Spleen (tissue), 11 donors: ENCODE measurements around the gene KCTD21. TPM values are rescaled to one million over a fixed set of nuclear protein-coding genes. Genes with fewer than 3 reads are reported as not detected.
A peak's percentile ranks its signal among the peaks of the same experiment; 100 is the strongest.

Experiments used
- DNase-seq: peaks from one replicate; pipeline ENCODE4 v3.0.0-alpha.2; 2020
- H3K27ac ChIP-seq, 8 donors: fragments of 200-600 bp; sonication (generic) in 7 of 8; 1 replicate in 4 of 8; 2 replicates in 4 of 8; pipeline versions ENCODE4 v1.5.0 to v1.8.0; 2016 to 2021; ENCODE audit warnings: inconsistent platforms in 4 of 8, mild to moderate bottlenecking in 4 of 8, moderate library complexity in 1 of 8
- H3K27me3 ChIP-seq, 7 donors: fragments of 200-600 bp; sonication (generic) in 6 of 7; replicated peaks in 1 of 7; 1 replicate in 4 of 7; 2 replicates in 3 of 7; pipeline versions ENCODE4 v1.5.0 to v1.8.0; 2016 to 2021; ENCODE audit warnings: inconsistent platforms in 3 of 7, mild to moderate bottlenecking in 1 of 7
- H3K36me3 ChIP-seq, 6 donors: fragments of 200-600 bp; sonication (generic) in 5 of 6; 1 replicate in 4 of 6; 2 replicates in 2 of 6; pipeline versions ENCODE4 v1.5.0 to v1.8.0; 2016 to 2021; ENCODE audit warnings: inconsistent platforms in 2 of 6
- H3K4me1 ChIP-seq, 6 donors: fragments of 200-600 bp; sonication (generic) in 5 of 6; 1 replicate in 3 of 6; 2 replicates in 3 of 6; pipeline versions ENCODE4 v1.5.0 to v1.8.0; 2016 to 2021; ENCODE audit warnings: inconsistent platforms in 3 of 6
- H3K4me3 ChIP-seq, 8 donors: fragments of 200-600 bp; sonication (generic) in 7 of 8; 1 replicate in 4 of 8; 2 replicates in 4 of 8; pipeline versions ENCODE4 v1.5.0 to v1.8.0; 2016 to 2021; ENCODE audit warnings: inconsistent platforms in 4 of 8, mild to moderate bottlenecking in 4 of 8, moderate library complexity in 2 of 8
- H3K9me3 ChIP-seq, 8 donors: fragments of 200-600 bp; sonication (generic) in 7 of 8; 1 replicate in 4 of 8; 2 replicates in 4 of 8; pipeline versions ENCODE4 v1.5.0 to v1.8.0; 2016 to 2021; ENCODE audit warnings: inconsistent platforms in 4 of 8
- CTCF ChIP-seq, 11 experiments: fragments of 200-600 bp in 7 of 11; fragments of 450-650 bp in 4 of 11; sonication (generic) in 4 of 11; IDR thresholded peaks in 8 of 11; conservative IDR thresholded peaks in 3 of 11; 1 replicate in 7 of 11; 2 replicates in 4 of 11; pipeline versions ENCODE4 v1.4.0 to v1.8.0; 2016 to 2021; ENCODE audit warnings: antibody characterized with exemption in 11 of 11, inconsistent platforms in 4 of 11, mild to moderate bottlenecking in 1 of 11
- POLR2A ChIP-seq, 3 donors: fragments of 450-650 bp; IDR thresholded peaks; one replicate each; pipeline ENCODE4 v1.5.1; 2017; ENCODE audit warnings: antibody characterized with exemption in 3 of 3, mild to moderate bottlenecking in 1 of 3
- POLR2AphosphoS5 ChIP-seq, 3 donors: sonication (generic); formaldehyde crosslinking; IDR thresholded peaks; one replicate each; pipeline ENCODE4 v1.5.1; 2017; ENCODE audit warnings: antibody characterized with exemption in 3 of 3
- WGBS, 5 donors: extraction: QIAGEN DNeasy Blood & Tissue Kit in 3 of 5; methylation state at CpG; one replicate each; pipeline versions ENCODE4 v1.1.5 to v1.1.7; 2013 to 2018; 5-methylcytosine and 5-hydroxymethylcytosine counted together
- intact Hi-C: fragments of 100-400 bp; cut with DNase I; formaldehyde crosslinking; loops from one replicate; pipeline ENCODE4 v1.15.0; 2023; ENCODE audit warnings: low total_unique reads
- polyA plus RNA-seq, 3 donors: library from polyadenylated mRNA; stranded (reverse); fragments of 200-250 nt; gene quantifications; one replicate each; pipeline ENCODE4 v1.2.1, GENCODE V29; 2013
- total RNA-seq, 7 donors: library from RNA; depleted of rRNA in 3 of 7; stranded (reverse); fragments of >200 nt in 3 of 7; fragmentation: NEBNext Ultra II Directional in 4 of 7; extraction: Animal tissue kit (Norgen Biotek cat#: 25700) in 4 of 7; gene quantifications; one replicate each; pipeline versions ENCODE4 v1.1.0 to v1.2.1, GENCODE V29; 2016 to 2021
- donor health status: healthy with polysubstance abuse.
- donor health status: DM: no; HTN: no; CAD: no; lungs with moderate emphysema.
- donor health status: DM: no; HTN: no; CAD: no.
- donor health status: Bipolar disorder and iron deficiency.
- donor health status: healthy.
- donor health status: DM: no; HTN: no; CAD: no.
- donor health status: DM: yes; HTN: yes; CAD: no.

Gene KCTD21
- total and polyA plus RNA-seq, 10 donors = 1.2 to 13.6 (median 6.4) TPM

GRCh38 chr11:78161346-78161745, 27.1 kb downstream of the KCTD21 start:
- DNase-seq = peak; percentile 39
- no peaks in the 10 kb centered on the region for H3K4me1 ChIP-seq
- intact Hi-C loops = no loop called here
- H3K9me3 ChIP-seq = no peaks in the 10 kb centered on the region
- 73 to 100% (median 96%) methylated on average over 2 of the region's 2 CpGs for WGBS, 5 donors
- H3K4me3 ChIP-seq = no peak overlapping the region
- no peaks in the 10 kb centered on the region for H3K36me3 ChIP-seq
- no peaks in the 10 kb centered on the region for H3K27me3 ChIP-seq
- TF ChIP-seq POLR2AphosphoS5 (IDR thresholded peaks at IDR 0.05) (no peak), CTCF (IDR thresholded peaks at IDR 0.05 in 8 of 11, conservative IDR thresholded peaks at IDR 0.05 in 3 of 11) (no peak), POLR2A (IDR thresholded peaks at IDR 0.05) (no peak)
- H3K27ac ChIP-seq = no peak overlapping the region

- WGBS, 5 donors = 68 to 95% (median 88%) methylated on average over 1 of the region's 1 CpG
- intact Hi-C loops = no loop called here
- peak; percentile 42 for DNase-seq
- Histone ChIP-seq H3K4me1 (no peaks in the 10 kb centered on the region), H3K36me3 (no peaks in the 10 kb centered on the region), H3K4me3 (no peak overlapping the region), H3K9me3 (no peaks in the 10 kb centered on the region), H3K27ac (no peak overlapping the region), H3K27me3 (no peaks in the 10 kb centered on the region)
- TF ChIP-seq POLR2AphosphoS5 (IDR thresholded peaks at IDR 0.05) (no peak), CTCF (IDR thresholded peaks at IDR 0.05 in 8 of 11, conservative IDR thresholded peaks at IDR 0.05 in 3 of 11) (no peak), POLR2A (IDR thresholded peaks at IDR 0.05) (no peak)
Observed at GRCh38 chr11:78160557-78160956, 27.9 kb downstream of the KCTD21 start.

DNA sequence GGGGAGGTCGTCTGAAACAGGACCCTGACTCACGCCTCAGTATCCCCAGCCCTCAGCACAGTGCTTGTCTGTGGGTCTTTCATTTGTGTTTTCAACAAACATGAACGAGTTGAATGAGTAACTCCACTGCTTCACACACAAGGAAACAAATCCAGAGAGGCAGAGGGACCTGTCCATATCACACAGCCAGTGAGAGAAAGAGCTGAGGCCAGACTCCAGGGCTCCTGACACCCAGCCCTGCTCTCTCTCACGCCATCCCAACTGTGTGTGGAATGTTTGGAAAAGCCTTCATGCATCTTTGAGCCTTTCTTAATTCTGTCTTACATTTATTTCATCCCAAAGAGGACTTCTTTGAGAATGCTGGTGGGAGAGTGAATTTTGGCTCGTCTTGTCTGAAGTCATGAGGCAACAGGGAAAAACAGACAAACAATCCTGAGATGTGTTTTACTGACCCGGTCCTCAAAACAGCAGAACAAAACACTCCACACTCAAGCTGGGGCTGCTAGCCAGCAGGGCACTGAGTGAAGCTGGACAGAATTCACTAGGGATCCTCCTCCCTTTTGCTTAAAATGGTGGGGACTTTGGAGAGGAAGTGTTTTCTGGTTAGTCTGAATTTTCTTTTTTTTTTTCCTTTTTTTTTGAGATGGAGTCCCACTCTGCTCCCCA, 29.3 kb downstream of the KCTD21 start:
- DNase-seq = peak; percentile 3
- intact Hi-C loops = no loop called here

More for the DNA sequence above, 29.3 kb downstream of the KCTD21 start:
- Histone ChIP-seq H3K4me1 (no peaks in the 10 kb centered on the region), H3K36me3 (no peaks in the 10 kb centered on the region), H3K9me3 (no peaks in the 10 kb centered on the region), H3K27me3 (no peaks in the 10 kb centered on the region), H3K27ac (no peak overlapping the region), H3K4me3 (no peak overlapping the region)
- WGBS, 5 donors = 75 to 82% (median 76%) methylated on average over 6 of the region's 6 CpGs
- TF ChIP-seq POLR2AphosphoS5 (IDR thresholded peaks at IDR 0.05) (no peak), POLR2A (IDR thresholded peaks at IDR 0.05) (no peak), CTCF (IDR thresholded peaks at IDR 0.05 in 8 of 11, conservative IDR thresholded peaks at IDR 0.05 in 3 of 11) (no peak)
